Right forelimb (tissue), 1 donor: Measurements from ENCODE around the gene TIMP2.

ENCODE experiments used
- DNase-seq: peaks from one replicate; pipeline ENCODE4 v3.0.0-alpha.2; 2018

The TIMP2 gene

DNA sequence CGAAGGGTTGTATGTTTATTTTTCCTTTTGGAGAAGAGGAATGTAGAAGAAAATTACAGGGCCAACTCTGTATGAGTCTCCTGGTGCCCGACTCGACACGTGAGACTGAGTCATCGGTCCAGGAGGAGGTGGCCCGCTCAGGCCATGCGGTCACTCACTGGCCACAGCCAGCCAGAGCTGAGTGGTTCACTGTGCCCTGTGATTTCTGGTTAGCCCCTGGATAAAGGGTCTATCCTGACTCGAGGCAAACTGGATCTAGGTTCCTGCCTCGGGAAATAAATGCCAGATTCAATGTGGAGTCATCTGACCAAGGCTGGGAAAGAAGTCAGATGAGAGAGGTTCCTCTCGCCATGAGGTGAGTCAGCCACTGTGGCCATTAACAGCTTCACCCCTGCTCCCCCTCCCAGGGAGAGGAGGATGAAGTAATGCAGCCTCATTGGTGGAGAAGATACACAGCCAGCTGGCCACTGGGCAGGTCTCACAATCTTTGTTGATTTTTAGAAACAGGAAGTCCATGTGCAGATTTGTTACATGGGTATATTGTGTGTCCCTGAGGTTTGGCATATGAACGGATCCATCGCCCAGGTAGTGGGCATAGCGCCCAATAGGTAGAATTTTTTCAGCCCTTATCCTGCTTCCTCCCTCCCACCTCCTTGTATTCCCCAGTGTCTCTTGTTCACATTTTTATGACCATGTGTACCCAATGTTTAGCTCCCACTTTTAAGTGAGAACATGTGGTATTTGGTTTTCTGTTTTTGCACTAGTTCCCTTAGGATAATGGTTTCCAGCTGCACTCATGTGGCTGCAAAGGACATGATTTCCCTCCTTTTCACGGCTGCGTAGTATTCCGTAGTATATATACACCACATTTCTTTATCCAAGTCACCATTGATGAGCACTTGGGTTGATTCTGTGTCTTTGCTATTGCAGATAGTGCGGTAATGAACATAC is 62.8 kb downstream of the TIMP2 start:
- DNase-seq, result no peak

DNA sequence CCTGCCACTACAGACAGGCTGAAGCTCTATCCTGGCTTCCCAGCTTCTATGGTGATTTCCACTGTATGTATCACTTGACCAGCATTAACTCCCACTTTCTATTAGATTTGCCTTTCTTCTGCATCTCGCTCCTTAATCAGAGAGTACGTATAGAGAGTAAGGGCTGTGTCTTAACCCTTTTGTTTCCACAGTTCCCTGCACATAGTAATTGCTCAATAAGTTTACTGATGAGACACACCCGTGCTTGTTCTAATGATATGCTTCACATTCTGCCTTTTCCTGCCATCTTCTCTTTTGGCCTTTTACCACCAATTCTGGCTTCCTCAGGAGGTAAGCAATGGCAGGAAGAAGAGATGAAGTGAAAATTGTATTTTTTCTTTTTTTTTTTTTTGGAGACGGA is 64.0 kb downstream of the TIMP2 start:
- DNase-seq, result no peak

DNA sequence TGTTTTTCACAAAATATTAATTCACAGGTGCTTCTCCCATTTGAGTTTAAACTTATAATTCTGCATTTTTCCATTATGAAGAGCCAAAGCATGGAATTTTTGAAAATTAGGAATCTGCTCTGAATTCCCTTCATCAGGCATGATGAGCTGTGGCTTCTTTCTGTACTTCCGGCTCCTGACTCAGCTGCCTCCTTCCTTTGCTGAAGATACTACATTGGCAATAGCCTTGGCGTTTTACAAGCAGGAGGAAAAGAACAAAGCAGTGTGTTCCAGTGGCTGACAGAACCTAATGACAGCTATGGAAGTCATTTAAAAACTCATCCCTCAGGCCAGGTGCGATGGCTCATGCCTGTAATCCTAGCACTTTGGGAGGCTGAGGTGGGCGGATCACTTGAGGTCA is 66.1 kb downstream of the TIMP2 start:
- no peak for DNase-seq

DNA sequence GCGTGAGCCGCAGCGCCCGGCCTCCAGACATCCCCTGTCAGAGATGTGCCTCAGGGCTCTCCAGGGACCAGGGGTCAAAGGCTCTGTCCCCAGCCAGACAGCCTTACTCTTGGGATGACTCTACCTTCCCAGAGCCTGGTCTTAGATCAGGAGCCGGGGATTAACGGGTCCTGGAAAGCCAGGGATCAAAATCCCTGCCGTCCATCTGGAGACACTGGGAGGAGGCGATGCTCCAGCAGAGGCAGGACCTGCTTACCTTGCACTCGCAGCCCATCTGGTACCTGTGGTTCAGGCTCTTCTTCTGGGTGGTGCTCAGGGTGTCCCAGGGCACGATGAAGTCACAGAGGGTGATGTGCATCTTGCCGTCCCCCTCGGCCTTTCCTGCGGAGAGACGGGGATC is 67.9 kb downstream of the TIMP2 start:
- no peak for DNase-seq

DNA sequence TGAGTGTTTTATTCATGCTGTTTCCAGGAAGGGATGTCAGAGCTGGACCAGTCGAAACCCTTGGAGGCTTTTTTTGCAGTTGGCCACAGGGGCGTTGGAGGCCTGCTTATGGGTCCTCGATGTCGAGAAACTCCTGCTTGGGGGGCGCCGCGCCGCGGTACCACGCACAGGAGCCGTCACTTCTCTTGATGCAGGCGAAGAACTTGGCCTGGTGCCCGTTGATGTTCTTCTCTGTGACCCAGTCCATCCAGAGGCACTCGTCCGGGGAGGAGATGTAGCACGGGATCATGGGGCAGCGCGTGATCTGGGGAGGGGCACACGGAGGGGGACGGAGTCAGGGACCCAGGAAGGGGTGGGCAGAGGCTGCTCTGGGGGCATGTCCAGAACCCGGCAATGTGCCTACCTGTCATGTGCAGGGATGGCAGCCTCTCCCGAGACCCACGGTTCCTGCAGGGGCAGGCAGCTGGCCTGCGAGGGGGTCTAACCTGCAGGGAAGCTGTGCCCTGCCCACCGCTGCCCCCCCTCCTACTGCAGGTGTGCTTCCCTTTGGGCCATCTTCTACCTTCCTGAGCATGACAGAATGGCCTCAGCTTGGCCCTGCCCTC is 69.5 kb downstream of the TIMP2 start:
- no peak for DNase-seq

DNA sequence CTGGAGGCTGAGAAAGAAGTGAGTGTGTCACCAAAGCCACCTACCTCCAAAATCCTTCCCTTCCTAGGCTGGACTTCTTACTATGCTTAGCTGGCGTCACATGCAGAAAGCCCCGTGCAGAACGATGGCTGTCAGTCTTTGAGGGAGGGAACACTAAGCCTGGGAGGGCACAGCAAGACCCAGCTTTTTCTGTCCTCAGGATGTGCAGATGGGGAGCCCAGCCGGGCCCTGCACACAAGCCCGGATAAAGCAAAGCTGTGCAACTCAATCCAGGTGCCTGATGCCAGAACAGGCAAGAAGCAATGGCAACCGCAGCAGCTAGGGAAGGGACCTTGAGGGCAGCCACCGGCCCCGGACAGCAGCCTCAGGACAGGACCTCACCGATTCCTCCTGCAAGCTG is 70.7 kb downstream of the TIMP2 start:
- DNase-seq, result no peak

DNA sequence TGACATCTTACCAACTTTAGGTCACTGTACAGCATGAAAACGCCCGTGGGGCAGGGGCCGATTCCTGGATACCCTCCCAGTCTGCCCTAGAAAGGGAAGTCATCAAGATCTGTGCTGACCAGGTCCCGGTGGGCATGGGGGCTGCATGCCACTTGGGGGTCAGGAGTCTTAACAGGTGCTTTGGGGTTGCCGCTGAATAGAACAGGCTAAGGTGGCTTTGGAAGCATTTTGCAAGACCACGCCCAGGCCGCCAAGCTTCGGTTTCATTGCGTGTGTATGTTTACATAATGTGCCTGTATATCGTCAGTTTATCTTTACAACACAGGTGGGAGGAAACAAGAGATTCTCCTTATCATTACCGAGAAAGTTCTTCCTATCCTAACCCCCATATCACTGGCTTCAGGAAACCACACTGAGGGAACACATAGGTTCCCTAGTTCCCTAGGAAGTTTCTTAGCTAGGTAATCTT is 71.2 kb downstream of the TIMP2 start:
- DNase-seq, result no peak

DNA sequence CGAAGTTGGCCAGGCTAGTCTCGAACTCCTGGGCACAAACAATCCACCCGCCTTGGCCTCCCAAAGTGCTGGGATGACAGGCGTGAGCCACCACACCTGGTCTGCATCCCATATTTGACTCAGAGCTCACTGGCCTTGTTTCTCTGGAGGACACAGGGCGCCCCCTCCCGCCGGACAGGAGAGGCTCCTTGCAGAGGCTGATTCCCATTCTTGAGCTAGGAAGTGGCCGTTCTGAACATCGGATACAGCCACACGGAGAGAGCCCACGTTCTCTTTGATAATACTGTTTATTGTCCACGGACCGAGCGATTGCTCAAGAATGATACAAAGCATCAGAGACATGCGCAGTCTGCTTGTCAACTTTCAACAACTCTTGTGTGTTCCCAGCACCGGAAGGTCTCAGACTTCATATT is 72.5 kb downstream of the TIMP2 start:
- no peak for DNase-seq

DNA sequence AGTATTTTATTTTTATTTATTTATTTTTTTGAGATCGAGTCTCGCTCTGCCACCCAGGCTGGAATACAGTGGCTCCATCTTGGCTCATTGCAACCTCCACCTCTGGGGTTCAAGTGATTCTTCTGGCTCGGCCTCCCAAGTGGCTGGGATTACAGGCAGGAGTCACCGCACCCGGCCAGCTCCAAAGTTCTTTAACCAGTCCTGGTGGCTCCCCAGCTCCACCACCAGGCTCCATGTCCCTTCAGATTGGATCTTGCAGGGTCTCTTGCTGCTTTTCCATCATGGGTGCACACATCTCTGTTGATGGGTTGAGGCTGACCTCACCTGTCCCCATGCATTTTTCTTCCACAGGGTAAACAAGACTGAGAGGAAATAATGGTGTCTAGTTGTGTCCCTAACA is 76.2 kb downstream of the TIMP2 start:
- no peak for DNase-seq

DNA sequence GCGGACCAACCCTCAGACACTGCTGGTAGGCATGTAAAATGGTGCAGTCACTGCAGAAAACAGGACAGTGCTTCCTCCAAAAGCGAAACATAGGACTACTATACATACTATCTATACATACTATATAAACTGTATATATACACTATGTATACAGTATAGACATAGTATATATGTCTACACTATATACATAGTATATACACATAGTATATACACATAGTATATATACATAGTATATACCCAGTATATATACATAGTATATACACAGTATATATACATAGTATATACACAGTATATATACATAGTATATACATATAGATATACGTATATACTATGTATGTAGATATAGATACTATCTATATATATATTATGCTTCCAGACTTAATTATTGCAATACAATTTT is 78.1 kb downstream of the TIMP2 start:
- no peak for DNase-seq

DNA sequence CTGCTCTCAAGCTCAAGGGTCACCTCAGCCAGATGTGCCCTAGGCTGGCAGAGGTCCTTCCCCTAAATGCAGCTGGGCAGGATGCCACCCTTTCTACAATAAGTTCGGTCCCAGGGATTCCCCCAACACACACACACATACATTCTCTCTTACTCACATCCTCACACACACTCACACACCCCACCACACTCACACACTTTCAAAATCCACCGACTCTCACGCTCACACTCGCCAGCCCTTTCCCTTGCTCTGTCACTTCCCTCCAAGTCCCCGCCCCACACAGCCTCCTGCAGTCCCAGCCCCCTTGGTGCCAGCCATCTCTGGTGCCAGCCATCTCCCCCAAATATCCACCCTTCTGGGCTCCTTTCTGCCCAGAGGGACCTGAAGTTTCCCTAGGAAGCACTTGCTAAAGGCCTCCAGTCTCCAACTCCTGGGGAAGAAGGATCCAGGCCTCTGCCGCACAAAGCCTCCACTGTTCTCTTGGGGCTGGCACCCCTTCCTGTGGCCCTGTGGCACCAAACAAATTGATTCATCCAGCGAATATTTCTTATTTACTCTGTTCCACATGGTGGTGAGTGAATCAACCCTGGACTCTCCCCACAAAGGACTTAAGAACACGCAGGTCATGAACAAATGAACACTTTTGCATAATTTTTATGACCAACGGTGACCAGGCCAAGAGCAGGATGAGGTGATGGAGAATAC is 80.7 kb downstream of the TIMP2 start:
- DNase-seq, result no peak

DNA sequence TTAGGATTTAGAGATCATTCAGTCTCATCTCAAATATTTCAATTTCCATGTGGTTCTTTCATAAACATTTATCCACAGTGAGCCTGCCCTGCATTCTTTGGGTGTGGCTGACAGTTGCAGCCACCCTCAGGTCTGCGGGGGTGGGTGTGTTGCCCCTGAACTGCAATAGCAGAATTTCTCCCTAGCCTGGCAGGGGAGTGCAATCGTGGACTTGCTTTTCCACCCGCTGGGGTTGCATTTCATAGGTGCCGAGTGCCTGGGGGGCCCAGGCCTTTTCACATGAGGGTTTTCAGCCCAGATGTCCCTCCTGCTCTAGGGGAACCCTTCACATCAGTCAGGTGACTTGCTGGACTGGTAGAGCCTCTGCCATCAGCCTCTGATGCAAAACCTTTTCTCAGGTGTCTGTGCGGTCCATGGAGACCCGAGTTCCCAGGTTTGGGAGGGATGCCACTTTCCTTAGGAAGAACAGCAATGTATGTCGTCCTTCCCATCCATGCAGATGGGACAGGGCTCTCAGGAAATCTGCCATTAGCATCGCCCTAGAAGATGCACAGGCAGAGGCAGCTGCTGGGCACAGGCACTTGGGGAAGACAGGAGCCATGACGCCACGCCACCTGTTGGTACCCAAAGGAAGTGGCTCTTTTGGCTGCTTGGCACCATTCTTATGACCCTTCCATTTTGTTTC is 82.2 kb downstream of the TIMP2 start:
- no peak for DNase-seq

DNA sequence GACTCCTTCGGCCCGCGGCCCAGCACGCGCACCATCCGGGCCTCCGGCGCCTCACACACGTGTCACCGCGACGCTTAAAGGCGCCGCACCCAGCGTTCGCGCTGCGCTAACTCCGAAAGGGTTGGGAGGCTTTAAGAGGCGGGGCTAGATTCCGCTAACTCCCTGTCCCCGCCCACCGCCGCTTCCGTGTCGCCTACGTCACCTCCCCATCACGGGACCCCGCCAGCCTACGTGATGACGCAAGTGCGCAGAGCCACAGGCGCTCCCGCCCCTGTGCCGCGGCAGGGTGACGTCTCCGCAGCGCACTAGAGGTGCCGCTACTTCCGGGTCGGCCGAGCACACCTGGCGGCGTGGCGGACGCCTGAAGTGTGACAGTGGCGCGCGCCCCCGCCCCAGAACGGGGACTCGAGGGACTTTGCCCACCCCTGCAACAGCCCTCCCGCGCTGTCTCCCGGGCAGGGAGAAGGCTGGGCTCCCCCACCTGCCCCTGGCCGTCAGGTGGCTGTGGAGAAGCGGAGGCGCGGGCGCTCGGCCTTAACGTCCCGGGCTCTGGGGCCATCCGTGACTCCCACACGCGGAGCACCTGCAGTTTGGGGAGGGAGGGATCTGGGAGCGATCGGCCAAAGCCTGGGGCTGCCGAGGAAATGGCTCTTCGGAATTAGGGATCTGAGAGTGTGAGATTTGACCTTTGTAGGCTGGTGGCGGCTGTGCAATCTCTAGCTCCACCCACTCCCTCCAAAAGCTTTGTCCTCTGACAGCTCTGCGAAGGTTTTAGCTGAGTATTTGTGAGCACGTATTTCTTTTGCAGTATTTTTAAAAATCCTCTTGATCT is 84.2 kb downstream of the TIMP2 start, which contains the start of gene USP36:
TSS of gene USP36 (minus strand) at position 35 of the 832 bp plus-strand sequence. CDS start 4,451 bp downstream, outside the sequence.
- DNase-seq, result peak; percentile 100

DNA sequence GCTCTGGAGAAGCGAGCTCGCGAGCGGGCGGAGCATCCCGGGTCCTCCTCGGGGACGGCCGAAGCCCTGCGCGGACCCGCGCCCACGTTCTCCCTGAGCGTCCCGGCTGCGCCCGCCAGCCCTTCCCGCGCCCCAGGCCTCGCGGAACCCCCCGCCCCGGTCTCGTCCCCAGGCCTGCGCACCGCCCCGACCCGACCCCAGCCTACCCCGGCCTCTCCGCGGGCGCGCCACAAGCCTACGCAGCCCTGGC is 84.7 kb downstream of the TIMP2 start:
- no peak for DNase-seq

DNA sequence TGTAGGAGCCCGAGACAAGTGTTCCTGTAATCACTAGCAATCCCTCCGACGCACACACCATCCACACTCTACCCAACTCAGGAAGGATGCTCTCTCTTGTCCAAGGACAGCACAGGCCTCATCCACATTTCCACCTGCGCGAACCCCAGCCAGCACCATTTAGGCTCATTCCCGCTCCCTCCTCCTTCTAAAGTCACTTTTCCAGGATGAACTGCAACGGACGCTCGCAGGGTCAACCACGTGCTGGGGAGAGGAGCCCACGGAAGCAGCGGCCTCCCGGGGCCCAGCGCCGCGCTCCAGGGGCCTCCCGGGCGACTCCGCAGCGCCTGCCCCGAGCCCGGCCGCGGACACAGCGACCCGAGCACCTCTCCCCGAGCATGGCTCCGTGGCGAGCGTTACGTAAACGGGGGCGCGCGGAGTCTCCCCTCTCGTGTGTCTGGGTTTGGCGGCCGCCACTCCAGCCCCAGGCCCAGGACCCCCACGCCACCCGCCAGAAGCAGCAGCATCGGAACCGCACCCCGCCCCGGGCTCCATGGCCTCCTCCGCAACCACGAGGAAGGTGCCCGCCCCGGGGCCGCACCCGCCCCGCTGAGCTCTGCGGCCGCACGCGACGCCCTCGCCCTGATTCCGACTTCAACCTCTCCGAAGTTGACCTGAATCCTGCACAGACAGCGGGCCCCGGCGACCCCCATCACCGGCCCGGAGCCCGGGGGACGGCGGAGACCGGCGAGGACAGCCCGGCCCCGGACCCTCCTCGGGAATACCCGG is 85.2 kb downstream of the TIMP2 start:
- no peak for DNase-seq

DNA sequence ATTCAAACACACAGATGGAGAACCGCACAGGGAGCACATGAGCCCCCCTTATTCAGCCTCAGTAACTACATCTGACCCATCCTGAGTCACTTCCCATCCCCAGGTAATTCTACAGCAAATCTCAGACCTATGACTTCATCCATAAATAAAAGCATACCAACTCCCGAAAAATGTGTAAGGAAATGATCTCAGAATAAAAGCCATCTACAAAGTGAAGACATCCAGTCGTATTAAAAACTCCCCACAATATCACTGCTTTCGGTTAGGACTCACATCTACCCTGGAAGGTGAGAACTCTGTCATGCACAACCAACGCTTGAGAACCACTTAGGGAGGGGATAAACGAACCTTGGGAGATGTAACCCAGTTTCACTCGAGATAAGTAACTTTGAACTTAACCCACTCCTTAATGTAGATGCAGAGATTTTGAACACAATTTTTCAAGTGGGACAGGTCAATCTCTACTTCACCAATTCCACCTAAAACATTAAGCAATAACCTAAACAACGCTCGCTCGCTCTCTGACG is 85.9 kb downstream of the TIMP2 start:
- DNase-seq, result no peak

DNA sequence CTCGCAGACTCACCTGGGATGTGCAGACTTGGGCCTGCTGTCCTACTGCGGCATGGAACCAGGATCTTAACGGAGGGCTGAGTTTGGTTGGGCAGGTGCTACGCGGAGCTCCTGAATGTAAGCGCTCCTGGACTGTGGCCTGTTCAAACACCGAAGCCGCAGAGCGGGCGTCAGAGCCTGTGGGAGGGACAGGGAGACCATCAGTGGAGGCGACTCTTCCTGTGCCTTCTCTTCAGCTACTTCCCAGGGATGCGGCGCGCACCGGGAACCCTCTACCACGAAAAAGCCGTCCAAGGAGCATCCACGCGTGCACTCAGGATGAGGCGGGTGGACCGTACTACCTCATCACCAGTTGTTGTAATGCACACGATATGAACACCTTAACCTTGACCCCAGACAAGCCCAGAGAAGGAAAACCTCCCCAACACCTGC is 86.6 kb downstream of the TIMP2 start:
- no peak for DNase-seq

DNA sequence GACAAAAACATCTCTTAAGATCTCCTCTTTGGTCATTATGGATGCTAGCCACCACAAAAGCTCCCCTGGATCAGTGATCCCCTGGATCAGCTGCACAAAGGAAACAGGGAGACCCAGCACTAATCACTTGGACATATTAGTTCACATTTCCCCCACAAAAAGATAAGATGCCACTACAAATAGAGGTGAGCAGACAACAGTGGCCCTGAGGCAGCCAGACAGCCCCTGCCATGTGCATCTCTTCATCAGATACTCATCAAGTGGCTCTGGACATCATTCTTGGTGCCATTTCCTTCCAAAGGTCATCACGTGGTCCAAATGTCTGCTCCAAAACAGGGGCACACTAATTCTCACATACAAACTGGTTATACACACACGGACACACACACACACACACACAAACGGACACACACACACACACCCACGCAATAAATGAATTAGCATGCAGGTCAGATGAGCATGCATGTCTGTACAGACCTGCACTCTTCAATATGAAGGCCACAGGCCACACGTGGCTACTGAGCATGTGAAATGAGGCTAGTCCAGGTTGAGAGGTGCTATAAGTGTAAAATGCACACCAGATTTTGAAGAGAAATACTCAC is 88.7 kb downstream of the TIMP2 start:
- DNase-seq, result no peak

DNA sequence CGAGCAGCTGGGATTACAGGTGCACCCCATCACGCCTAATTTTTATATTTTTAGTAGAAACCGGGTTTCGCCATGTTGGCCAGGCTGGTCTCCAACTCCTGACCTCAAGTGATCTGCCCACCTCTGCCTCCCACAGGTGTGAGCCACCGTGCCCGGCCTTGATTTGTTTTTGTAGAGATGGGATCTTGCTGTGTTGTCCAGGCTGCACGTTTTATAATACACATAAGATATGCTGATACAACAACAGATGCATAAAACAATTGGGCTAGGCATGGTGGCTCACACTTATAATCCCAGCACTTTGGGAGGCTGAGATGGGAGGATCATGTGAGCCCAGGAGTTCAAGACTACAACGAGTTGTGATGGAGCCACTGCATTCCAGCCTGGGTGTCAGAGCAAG is 90.6 kb downstream of the TIMP2 start:
- DNase-seq, result no peak

DNA sequence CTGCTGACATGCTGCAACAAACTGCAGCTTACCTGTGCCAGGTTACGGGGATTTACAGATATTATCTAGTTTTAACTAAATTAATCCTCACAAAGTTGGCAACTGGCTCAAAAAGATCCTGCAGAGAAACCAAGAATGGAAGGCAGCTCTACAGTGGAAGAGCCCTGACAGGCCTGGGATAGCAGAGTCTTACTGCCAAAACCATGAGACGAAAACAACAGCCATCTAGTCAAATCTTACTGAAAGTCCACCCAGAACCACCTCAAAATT is 92.7 kb downstream of the TIMP2 start:
- DNase-seq, result no peak
